SK-N-SH treated with all-trans-retinoic acid at 6 μM for 48 hours (cell line): Measurements from ENCODE around the gene C17orf107.

Experiments used
- ATAC-seq: fragments of 200-7000 bp; cut with Tn5 transposase; 3 replicates; pipeline ENCODE4 v1.9.1; 2020; ENCODE audit warnings: mild to moderate bottlenecking, moderate library complexity
- ARNTL ChIP-seq: fragments of 450-650 bp; formaldehyde crosslinking; IDR thresholded peaks from 2 replicates; pipeline ENCODE4 v1.5.0; 2020; ENCODE audit warnings: low read depth, mild to moderate bottlenecking, moderate library complexity, borderline replicate concordance
- BACH2 ChIP-seq: fragments of 250-450 bp; sonication (Bioruptor Pico); IDR thresholded peaks from 2 replicates; pipeline ENCODE4 v1.9.0; 2021; ENCODE audit warnings: mild to moderate bottlenecking, borderline replicate concordance
- CREB5 ChIP-seq: fragments of 250-450 bp; sonication (Bioruptor Pico); IDR thresholded peaks from 2 replicates; pipeline ENCODE4 v1.5.1; 2020; ENCODE audit warnings: low read depth, mild to moderate bottlenecking, moderate library complexity
- CSDC2 ChIP-seq: fragments of 250-450 bp; sonication (Bioruptor Pico); IDR thresholded peaks from 2 replicates; pipeline ENCODE4 v1.5.0; 2020; ENCODE audit warnings: mild to moderate bottlenecking, moderate library complexity
- ESRRG ChIP-seq: fragments of 250-450 bp; sonication (Bioruptor Pico); IDR thresholded peaks from 2 replicates; pipeline ENCODE4 v1.6.1; 2021; ENCODE audit warnings: mild to moderate bottlenecking
- GLIS3 ChIP-seq: fragments of 250-450 bp; sonication (Bioruptor Pico); IDR thresholded peaks from 2 replicates; pipeline ENCODE4 v1.5.0; 2020; ENCODE audit warnings: mild to moderate bottlenecking, moderate library complexity
- ISL1 ChIP-seq: fragments of 250-450 bp; sonication (Bioruptor Pico); IDR thresholded peaks from 2 replicates; pipeline ENCODE4 v2.1.2; 2022; ENCODE audit warnings: mild to moderate bottlenecking, moderate library complexity
- OSR1 ChIP-seq: fragments of 250-450 bp; sonication (Bioruptor Pico); IDR thresholded peaks from 2 replicates; pipeline ENCODE4 v1.8.0; 2022; ENCODE audit warnings: moderate library complexity, mild to moderate bottlenecking, inconsistent platforms
- PATZ1 ChIP-seq: fragments of 250-450 bp; sonication (Bioruptor Pico); IDR thresholded peaks from 2 replicates; pipeline ENCODE4 v1.8.0; 2020; ENCODE audit warnings: mild to moderate bottlenecking, moderate library complexity, borderline replicate concordance
- POU6F1 ChIP-seq: fragments of 250-450 bp; sonication (Bioruptor Pico); IDR thresholded peaks from 2 replicates; pipeline ENCODE4 v1.8.0; 2021; ENCODE audit warnings: low read depth, mild to moderate bottlenecking, moderate library complexity, borderline replicate concordance
- PPARA ChIP-seq: fragments of 250-450 bp; sonication (Bioruptor Pico); IDR thresholded peaks from 2 replicates; pipeline ENCODE4 v1.5.0; 2020; ENCODE audit warnings: mild to moderate bottlenecking, borderline replicate concordance
- RARB ChIP-seq: fragments of 250-450 bp; sonication (Bioruptor Pico); IDR thresholded peaks from 2 replicates; pipeline ENCODE4 v1.8.0; 2021; ENCODE audit warnings: mild to moderate bottlenecking, moderate library complexity
- SNAI2 ChIP-seq: fragments of 250-450 bp; sonication (Bioruptor Pico); IDR thresholded peaks from 2 replicates; pipeline ENCODE4 v1.5.0; 2020; ENCODE audit warnings: mild to moderate bottlenecking, moderate library complexity
- TCF4 ChIP-seq: fragments of 250-450 bp; sonication (Bioruptor Pico); IDR thresholded peaks from 2 replicates; pipeline ENCODE4 v1.8.0; 2021; ENCODE audit warnings: mild to moderate bottlenecking, moderate library complexity, borderline replicate concordance
- TOX ChIP-seq: fragments of 250-450 bp; sonication (Bioruptor Pico); IDR thresholded peaks from 2 replicates; pipeline ENCODE4 v1.8.0; 2021; ENCODE audit warnings: mild to moderate bottlenecking, moderate library complexity, borderline replicate concordance
- TSHZ2 ChIP-seq: fragments of 250-450 bp; sonication (Bioruptor Pico); IDR thresholded peaks from 2 replicates; pipeline ENCODE4 v1.5.0; 2020; ENCODE audit warnings: mild to moderate bottlenecking, moderate library complexity
- ZC3H10 ChIP-seq: fragments of 250-450 bp; sonication (Bioruptor Pico); IDR thresholded peaks from 2 replicates; pipeline ENCODE4 v1.5.1; 2021; ENCODE audit warnings: mild to moderate bottlenecking, moderate library complexity
- ZFP30 ChIP-seq: fragments of 450-650 bp; formaldehyde crosslinking; IDR thresholded peaks from 2 replicates; pipeline ENCODE4 v1.5.0; 2022; ENCODE audit warnings: mild to moderate bottlenecking, moderate library complexity
- ZNF565 ChIP-seq: fragments of 450-650 bp; formaldehyde crosslinking; conservative IDR thresholded peaks from 2 replicates; pipeline ENCODE4 v1.5.0; 2020; ENCODE audit warnings: low read depth, mild to moderate bottlenecking, moderate library complexity
- ZNF70 ChIP-seq: fragments of 450-650 bp; formaldehyde crosslinking; IDR thresholded peaks from 2 replicates; pipeline ENCODE4 v1.5.0; 2020; ENCODE audit warnings: mild to moderate bottlenecking, moderate library complexity
- ZNF8 ChIP-seq: fragments of 450-650 bp; formaldehyde crosslinking; IDR thresholded peaks from 2 replicates; pipeline ENCODE4 v1.5.0; 2020; ENCODE audit warnings: mild to moderate bottlenecking, moderate library complexity

C17orf107 gene

GRCh38 chr17:4898927-4899326, 409 bp upstream of the C17orf107 start:
- no peak for ATAC-seq
- TF ChIP-seq BACH2 (CRISPR knock-in tag), result no peak
- no peak for TF ChIP-seq RARB (CRISPR knock-in tag)
- no peak for TF ChIP-seq PPARA
- TF ChIP-seq TSHZ2 (CRISPR knock-in tag), result no peak
- no peak for TF ChIP-seq TOX (CRISPR knock-in tag)
- no peak for TF ChIP-seq GLIS3 (CRISPR knock-in tag)
- TF ChIP-seq ZC3H10, result no peak
- no peak for TF ChIP-seq ARNTL (CRISPR knock-in tag)
- TF ChIP-seq SNAI2, result no peak
- TF ChIP-seq TCF4 (CRISPR knock-in tag), result no peak
- TF ChIP-seq, all 23 proteins: peak for 0

GRCh38 chr17:4900231-4901107, 1.1 kb downstream of the C17orf107 start:
- no peak for ATAC-seq
- TF ChIP-seq ZNF565 (CRISPR knock-in tag) (no peak), PATZ1 (CRISPR knock-in tag) (no peak), RARB (CRISPR knock-in tag) (no peak), CSDC2 (CRISPR knock-in tag) (no peak), ISL1 (no peak), ZFP30 (CRISPR knock-in tag) (no peak), GLIS3 (CRISPR knock-in tag) (no peak), PPARA (no peak), POU6F1 (CRISPR knock-in tag) (no peak), OSR1 (no peak), ZC3H10 (no peak), ESRRG (no peak), ZNF70 (CRISPR knock-in tag) (no peak), SNAI2 (no peak), ZNF8 (CRISPR knock-in tag) (no peak), CREB5 (CRISPR knock-in tag) (no peak)

- no peak for TF ChIP-seq CSDC2 (CRISPR knock-in tag)
- no peak for TF ChIP-seq ZNF70 (CRISPR knock-in tag)
- TF ChIP-seq TCF4 (CRISPR knock-in tag), result no peak
- no peak for TF ChIP-seq PPARA
- TF ChIP-seq ZNF8 (CRISPR knock-in tag), result no peak
- no peak for TF ChIP-seq ARNTL (CRISPR knock-in tag)
- no peak for TF ChIP-seq TSHZ2 (CRISPR knock-in tag)
- TF ChIP-seq PATZ1 (CRISPR knock-in tag), result no peak
- no peak for TF ChIP-seq ZFP30 (CRISPR knock-in tag)
- TF ChIP-seq OSR1, result no peak
- no peak for TF ChIP-seq TOX (CRISPR knock-in tag)
- ATAC-seq, result no peak
Observed at GRCh38 chr17:4901108-4901647, 1.8 kb downstream of the C17orf107 start.
